IgD-negative memory B cell (primary cell): ENCODE measurements around the gene TMEM253. TPM values are rescaled to one million over a fixed set of nuclear protein-coding genes. Genes with fewer than 3 reads are reported as not detected.
A peak's percentile ranks its signal among the peaks of the same experiment; 100 is the strongest.

Experiments
- H3K27ac Mint-ChIP-seq, 3 donors: one replicate each; pipeline ENCODE4 v1.8.0; 2020 to 2022; ENCODE audit warnings: mild to moderate bottlenecking in 3 of 3, mixed read lengths in 3 of 3, moderate library complexity in 1 of 3
- H3K27me3 Mint-ChIP-seq: one replicate; pipeline ENCODE4 v1.8.0; 2021; ENCODE audit warnings: mixed read lengths
- H3K36me3 Mint-ChIP-seq: one replicate; pipeline ENCODE4 v1.8.0; 2020; ENCODE audit warnings: mild to moderate bottlenecking, mixed read lengths
- H3K4me1 Mint-ChIP-seq, 3 donors: one replicate each; pipeline ENCODE4 v1.8.0; 2020 to 2022; ENCODE audit warnings: mixed read lengths in 3 of 3, mild to moderate bottlenecking in 1 of 3
- H3K4me3 Mint-ChIP-seq, 4 donors: one replicate each; pipeline ENCODE4 v1.8.0; 2020 to 2022; ENCODE audit warnings: mild to moderate bottlenecking in 4 of 4, mixed read lengths in 4 of 4, moderate library complexity in 3 of 4
- H3K9me3 Mint-ChIP-seq, 3 donors: one replicate each; pipeline ENCODE4 v1.8.0; 2020 to 2021; ENCODE audit warnings: mixed read lengths in 3 of 3, mild to moderate bottlenecking in 1 of 3
- polyA plus RNA-seq: library from polyadenylated mRNA; unstranded; fragments of 300-500 nt; fragmentation: Illumina TruSeq; gene quantifications from one replicate; pipeline ENCODE4 v1.2.3, GENCODE V29; 2021

Gene TMEM253
- polyA plus RNA-seq, 1 donor from 2014 or later, result not detected

DNA sequence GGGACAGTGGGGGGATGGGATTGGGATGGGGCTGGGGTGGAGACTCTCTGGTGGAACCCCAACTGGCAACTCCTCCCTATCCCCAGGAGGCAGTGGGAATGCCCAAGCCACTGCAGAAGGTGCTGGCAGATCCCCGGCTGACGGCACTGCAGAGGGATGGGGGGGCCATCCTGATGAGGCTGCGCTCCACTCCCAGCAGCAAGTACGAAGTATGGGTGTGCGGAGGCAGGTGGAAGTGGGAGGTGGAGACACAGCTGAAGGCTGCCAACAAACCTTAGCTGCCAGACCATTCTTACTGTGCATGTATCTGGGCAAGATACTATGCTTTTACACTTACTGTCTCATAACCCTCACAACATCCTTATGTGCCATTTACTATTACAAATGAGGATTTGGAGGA lies 22.6 kb upstream of the TMEM253 start:
- H3K27ac Mint-ChIP-seq, result no peak overlapping the region
- H3K4me1 Mint-ChIP-seq, result peaks cover 0 to 2% (median 0%) of the 10 kb centered on the region in 3 donors
- H3K36me3 Mint-ChIP-seq, result peaks cover 3% of the 10 kb centered on the region
- H3K9me3 Mint-ChIP-seq, result no peaks in the 10 kb centered on the region
- no peak overlapping the region for H3K4me3 Mint-ChIP-seq
- H3K27me3 Mint-ChIP-seq, result peaks cover 11% of the 10 kb centered on the region

DNA sequence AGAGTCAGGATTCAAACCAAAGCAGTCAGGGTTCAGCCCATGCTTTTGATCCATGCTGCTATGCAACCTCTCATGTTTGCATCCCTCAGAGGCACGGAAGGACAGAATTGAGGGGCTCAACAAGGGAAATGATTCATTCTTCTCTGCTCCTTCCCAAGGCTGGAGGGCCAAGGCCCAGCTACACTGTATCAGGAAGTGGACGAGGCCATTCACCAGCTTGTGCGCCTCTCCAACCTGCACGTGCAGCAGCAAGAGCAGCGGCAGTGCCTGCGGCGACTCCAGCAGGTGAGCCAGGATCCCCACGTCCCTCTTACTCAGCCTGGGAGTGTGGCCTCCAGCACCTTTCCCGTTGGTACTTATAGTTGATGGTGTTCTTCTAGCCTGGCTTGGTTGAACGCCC lies 22.1 kb upstream of the TMEM253 start:
- peaks cover 3% of the 10 kb centered on the region for H3K36me3 Mint-ChIP-seq
- H3K9me3 Mint-ChIP-seq, result no peaks in the 10 kb centered on the region
- H3K27me3 Mint-ChIP-seq, result peaks cover 7% of the 10 kb centered on the region
- no peak overlapping the region for H3K4me3 Mint-ChIP-seq
- peaks cover 0 to 2% (median 0%) of the 10 kb centered on the region in 3 donors for H3K4me1 Mint-ChIP-seq
- H3K27ac Mint-ChIP-seq, result no peak overlapping the region

DNA sequence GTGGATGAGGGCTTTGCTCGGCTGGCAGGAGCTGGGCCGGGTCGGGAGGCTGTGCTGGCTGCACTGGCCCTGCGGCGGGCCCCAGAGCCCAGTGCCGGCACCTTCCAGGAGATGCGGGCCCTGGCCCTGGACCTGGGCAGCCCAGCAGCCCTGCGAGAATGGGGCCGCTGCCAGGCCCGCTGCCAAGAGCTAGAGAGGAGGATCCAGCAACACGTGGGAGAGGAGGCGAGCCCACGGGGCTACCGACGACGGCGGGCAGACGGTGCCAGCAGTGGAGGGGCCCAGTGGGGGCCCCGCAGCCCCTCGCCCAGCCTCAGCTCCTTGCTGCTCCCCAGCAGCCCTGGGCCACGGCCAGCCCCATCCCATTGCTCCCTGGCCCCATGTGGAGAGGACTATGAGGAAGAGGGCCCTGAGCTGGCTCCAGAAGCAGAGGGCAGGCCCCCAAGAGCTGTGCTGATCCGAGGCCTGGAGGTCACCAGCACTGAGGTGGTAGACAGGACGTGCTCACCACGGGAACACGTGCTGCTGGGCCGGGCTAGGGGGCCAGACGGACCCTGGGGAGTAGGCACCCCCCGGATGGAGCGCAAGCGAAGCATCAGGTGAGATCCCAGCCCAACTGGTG lies 19.2 kb upstream of the TMEM253 start:
- Mint-ChIP-seq H3K36me3 (peaks cover 3% of the 10 kb centered on the region), H3K27me3 (peaks cover 10% of the 10 kb centered on the region), H3K27ac (peak overlapping the region in 1 of 3 donors; percentile 69), H3K4me3 (no peak overlapping the region), H3K4me1 (peaks cover 2 to 3% (median 3%) of the 10 kb centered on the region in 3 donors), H3K9me3 (no peaks in the 10 kb centered on the region)

DNA sequence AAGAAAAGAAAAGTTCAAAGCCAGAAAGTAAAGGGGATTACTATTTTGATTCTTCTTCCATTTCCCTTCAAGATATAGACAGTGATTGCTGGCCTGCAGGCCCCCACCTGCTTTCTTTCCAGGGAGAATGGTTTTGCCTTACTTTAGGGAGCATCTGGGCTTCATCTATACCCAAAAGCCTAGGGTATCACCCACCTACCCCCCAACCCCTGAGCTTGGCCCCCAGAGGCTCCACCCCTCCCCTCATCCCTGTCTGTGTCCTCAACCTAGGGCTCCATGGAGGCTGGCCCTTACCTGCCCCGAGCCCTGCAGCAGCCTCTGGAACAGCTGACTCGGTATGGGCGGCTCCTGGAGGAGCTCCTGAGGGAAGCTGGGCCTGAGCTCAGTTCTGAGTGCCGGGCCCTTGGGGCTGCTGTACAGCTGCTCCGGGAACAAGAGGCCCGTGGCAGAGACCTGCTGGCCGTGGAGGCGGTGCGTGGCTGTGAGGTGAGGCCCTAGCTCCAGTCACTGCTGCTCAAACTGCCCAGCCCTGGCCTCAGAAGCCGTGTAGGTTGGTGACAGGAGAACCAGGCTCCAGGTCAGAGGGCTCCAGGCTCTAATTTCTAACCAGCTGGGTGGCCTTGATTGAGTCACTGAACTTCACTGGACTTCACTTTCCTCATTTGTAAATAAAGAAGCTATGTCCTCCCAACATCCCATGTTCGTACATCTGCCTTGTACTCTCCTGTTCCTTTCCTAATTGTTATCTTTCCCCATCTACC lies 17.1 kb upstream of the TMEM253 start:
- peaks cover 3% of the 10 kb centered on the region for H3K36me3 Mint-ChIP-seq
- H3K4me3 Mint-ChIP-seq, result no peak overlapping the region
- no peaks in the 10 kb centered on the region for H3K9me3 Mint-ChIP-seq
- peaks cover 13% of the 10 kb centered on the region for H3K27me3 Mint-ChIP-seq
- H3K27ac Mint-ChIP-seq, result no peak overlapping the region
- peaks cover 11 to 14% (median 11%) of the 10 kb centered on the region in 3 donors for H3K4me1 Mint-ChIP-seq

DNA sequence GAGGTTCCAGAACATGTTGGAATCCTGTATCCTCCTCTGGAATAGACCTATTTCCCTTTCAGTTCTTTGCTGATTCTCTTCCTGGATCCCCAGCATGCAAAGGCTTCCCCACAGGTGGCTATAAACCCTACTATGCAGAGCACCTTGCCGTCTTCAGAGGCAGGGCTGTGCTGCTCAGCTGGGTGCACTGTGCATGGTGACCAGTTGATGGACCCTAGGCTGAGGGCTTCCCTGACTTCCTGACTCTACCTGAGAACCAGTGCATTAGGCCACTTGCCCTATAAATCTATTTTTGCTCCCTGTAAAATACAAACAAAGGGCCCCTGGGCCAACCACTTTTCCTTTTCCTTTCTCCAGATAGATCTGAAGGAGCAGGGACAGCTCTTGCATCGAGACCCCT lies 16.5 kb upstream of the TMEM253 start:
- Mint-ChIP-seq H3K27ac (no peak overlapping the region), H3K27me3 (peaks cover 10% of the 10 kb centered on the region), H3K36me3 (peaks cover 3% of the 10 kb centered on the region), H3K4me3 (no peak overlapping the region), H3K4me1 (peaks cover 11 to 14% (median 11%) of the 10 kb centered on the region in 3 donors), H3K9me3 (no peaks in the 10 kb centered on the region)

DNA sequence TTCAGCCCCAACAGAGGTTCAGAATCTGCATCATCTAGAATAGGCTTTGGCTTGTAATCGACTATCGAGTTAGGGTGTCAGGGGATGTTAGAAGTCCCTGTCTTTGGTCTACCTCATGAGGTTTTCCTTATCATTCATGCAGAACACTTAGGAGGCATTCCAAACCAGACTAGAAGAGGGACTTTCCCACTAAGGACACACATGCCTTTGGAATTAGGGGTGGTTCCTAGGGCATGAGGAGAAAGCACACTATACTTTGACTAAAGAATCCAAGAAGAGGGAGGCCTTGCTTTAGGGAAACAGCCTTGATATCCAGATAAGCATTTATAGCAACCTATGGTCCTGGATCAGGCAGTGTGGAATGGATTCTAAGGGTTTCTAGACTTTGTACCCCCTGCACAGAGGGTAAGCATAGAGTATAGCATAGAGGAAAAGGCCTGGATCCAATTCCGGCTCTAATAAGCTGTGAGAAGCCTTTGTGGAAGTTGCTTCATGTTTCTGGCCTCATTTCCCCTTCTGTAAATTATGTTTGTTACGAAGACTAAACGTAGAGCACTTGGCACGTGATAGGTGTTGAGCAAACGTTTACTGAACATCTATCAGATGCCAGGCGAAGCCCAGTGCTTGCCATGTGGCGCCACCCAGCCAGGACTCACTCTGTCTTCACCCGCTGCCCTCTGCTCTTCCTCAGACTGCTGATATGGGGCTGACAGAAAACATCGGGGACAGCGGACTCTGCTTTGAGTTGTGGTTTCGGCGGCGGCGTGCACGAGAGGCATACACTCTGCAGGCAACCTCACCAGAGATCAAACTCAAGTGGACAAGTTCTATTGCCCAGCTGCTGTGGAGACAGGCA lies 15.6 kb upstream of the TMEM253 start:
- Mint-ChIP-seq H3K4me3 (peak overlapping the region in 1 of 4 donors; percentile 50), H3K9me3 (no peaks in the 10 kb centered on the region), H3K27me3 (peaks cover 10% of the 10 kb centered on the region), H3K27ac (peak overlapping the region in 2 of 3 donors; percentile 36 to 86), H3K36me3 (peaks cover 1% of the 10 kb centered on the region), H3K4me1 (peaks cover 11 to 14% (median 11%) of the 10 kb centered on the region in 3 donors)

DNA sequence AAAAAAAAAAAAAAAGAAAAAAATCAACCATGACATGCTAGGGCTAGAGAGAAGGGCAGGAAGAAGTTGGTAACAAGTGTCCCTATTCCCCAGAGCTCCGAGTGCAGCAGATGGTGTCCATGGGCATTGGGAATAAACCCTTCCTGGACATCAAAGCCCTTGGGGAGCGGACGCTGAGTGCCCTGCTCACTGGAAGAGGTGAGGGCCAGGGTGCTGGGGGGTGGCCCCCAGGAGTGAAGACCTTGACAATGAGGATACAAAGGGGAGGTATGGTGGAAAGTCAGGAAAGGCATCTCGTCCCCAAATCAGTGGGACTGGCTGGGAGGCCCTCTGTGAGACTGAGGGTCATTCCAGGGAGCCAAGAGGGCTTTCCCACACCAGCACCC lies 14.0 kb upstream of the TMEM253 start:
- Mint-ChIP-seq H3K4me1 (peaks cover 11 to 14% (median 13%) of the 10 kb centered on the region in 3 donors), H3K9me3 (no peaks in the 10 kb centered on the region), H3K4me3 (no peak overlapping the region), H3K27ac (peak overlapping the region; percentile 33 to 96 (median 86)), H3K27me3 (peaks cover 6% of the 10 kb centered on the region), H3K36me3 (no peaks in the 10 kb centered on the region)

DNA sequence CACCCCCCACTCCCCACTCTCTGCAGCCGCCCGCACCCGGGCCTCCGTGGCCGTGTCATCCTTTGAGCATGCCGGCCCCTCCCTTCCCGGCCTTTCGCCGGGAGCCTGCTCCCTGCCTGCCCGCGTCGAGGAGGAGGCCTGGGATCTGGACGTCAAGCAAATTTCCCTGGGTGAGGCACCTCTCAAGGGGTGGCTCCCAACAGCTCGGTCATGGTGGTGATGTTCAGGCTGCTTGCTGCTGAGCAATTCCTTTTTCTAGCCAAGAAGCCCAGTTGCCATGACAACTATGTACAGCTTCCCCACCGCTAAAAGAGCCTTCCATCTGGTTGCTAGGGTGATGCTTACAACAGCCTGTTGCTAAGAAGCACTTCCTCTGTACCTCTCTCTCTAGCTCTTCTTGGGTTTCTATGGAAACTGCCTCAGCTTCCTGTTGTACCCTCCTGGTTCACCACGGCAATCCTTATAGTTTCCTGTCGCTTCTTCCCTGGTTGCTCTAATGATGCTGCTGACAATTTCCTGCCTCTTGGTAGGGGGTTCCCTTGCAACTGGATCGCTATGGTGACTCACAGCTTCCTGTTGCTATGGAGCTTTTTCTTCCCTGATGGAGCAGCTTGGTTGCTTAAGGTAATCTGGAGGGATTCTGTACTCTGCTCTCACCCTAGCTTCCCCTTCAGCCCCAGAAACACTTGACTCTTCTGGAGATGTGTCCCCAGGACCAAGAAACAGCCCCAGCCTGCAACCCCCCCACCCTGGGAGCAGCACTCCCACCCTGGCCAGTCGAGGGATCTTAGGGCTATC lies 13.4 kb upstream of the TMEM253 start:
- peaks cover 6% of the 10 kb centered on the region for H3K27me3 Mint-ChIP-seq
- peak overlapping the region; percentile 86 to 96 (median 88) for H3K27ac Mint-ChIP-seq
- H3K4me1 Mint-ChIP-seq, result peaks cover 13 to 14% (median 14%) of the 10 kb centered on the region in 3 donors
- H3K36me3 Mint-ChIP-seq, result no peaks in the 10 kb centered on the region
- peak overlapping the region; percentile 18 to 74 (median 44) for H3K4me3 Mint-ChIP-seq
- H3K9me3 Mint-ChIP-seq, result no peaks in the 10 kb centered on the region

DNA sequence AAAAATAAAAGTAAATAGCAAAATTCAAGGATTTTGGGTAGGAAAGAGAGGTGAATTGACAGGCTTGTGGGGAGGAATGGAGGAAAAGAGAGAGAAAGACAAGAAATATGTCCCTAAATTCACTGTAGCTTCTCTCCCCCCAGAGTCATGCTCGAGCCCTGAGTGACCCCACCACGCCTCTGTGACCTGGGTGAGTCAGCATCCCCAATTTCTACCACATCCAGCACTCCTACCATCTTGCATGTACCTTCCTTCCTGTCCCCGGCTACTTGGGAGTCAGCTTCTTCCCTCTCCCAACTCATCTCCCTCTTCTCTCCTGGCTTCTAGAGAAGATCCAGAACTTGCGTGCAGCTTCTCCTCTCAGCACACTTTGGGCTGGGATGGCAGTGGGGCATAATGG lies 12.2 kb upstream of the TMEM253 start:
- Mint-ChIP-seq H3K4me1 (peaks cover 14 to 18% (median 16%) of the 10 kb centered on the region in 3 donors), H3K4me3 (no peak overlapping the region), H3K27me3 (peaks cover 6% of the 10 kb centered on the region), H3K9me3 (no peaks in the 10 kb centered on the region), H3K27ac (peak overlapping the region; percentile 26 to 96 (median 78)), H3K36me3 (no peaks in the 10 kb centered on the region)

DNA sequence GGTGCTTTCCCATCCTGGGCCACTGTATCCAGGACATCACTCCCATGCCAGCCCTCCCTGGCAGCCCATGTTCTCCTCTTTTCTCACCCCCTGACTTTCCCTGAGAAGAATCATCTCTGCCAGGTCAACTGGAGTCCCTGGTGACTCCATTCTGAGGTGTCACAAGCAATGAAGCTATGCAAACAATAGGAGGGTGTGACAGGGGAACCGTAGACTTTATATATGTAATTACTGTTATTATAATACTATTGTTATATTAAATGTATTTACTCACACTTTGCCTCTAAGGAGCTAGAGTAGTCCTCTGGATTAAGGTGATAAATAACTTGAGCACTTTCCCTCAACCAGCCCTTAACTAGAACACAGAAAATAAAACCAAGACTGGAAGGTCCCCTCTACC lies 11.6 kb upstream of the TMEM253 start:
- Mint-ChIP-seq H3K27ac (peak overlapping the region in 2 of 3 donors; percentile 78 to 96), H3K9me3 (no peaks in the 10 kb centered on the region), H3K36me3 (no peaks in the 10 kb centered on the region), H3K27me3 (peaks cover 4% of the 10 kb centered on the region), H3K4me1 (peaks cover 14 to 18% (median 16%) of the 10 kb centered on the region in 3 donors), H3K4me3 (no peak overlapping the region)

DNA sequence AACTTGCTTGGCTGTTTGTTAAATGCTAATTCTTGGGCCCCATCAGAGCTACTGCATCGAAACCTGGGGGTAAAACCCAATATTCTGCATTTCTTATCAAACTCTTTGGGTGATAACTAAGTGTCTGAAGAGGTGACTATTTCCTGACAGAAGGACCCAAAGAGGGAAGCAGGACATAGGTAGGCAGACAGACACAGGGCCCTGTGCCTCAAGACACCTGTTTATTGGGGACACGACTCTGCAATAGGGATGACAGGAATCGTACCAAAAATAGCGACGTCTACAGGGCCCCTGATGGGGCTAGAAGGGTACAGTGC lies 11.0 kb upstream of the TMEM253 start:
- Mint-ChIP-seq H3K9me3 (no peaks in the 10 kb centered on the region), H3K36me3 (no peaks in the 10 kb centered on the region), H3K27me3 (peaks cover 4% of the 10 kb centered on the region), H3K4me3 (no peak overlapping the region), H3K4me1 (peaks cover 14 to 18% (median 16%) of the 10 kb centered on the region in 3 donors), H3K27ac (peak overlapping the region in 1 of 3 donors; percentile 78)

DNA sequence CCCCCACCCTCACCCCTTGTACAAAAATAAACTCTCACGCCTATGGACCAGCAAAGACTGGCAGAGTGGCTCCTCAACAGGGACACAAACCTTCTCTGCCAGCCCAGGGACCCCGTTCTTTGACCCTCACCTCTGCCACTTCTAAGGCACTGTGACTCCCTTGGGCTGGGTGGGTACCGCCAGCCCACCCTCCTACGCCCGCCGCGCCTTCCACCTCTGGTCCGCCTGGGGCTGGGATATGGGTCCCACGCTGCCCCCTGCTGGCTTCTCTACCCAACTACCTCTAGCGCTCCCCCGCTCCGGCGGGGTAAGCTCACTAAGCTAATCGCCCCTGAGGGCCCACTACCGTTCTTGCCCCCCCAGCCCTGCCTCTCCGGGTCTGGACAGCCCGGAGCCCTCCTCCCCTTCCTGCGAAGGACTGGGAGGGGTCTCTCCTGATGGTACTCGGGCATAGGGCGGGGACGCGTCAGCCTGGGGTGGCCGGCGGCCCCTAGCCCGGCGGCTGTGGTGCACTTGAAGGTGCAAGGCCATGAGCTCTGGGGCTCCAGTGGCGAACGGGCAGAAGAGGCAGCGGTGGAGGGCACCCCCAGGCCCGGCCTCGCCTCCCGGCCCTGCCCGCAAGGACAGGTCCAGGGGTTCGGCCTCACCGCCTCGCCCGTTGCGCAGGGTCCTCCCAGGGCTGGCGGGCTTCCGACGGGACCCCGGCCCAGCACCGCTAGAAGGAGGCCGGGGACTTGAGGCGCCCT lies 10.5 kb upstream of the TMEM253 start:
- H3K27ac Mint-ChIP-seq, result no peak overlapping the region
- H3K9me3 Mint-ChIP-seq, result no peaks in the 10 kb centered on the region
- no peaks in the 10 kb centered on the region for H3K36me3 Mint-ChIP-seq
- peaks cover 4% of the 10 kb centered on the region for H3K27me3 Mint-ChIP-seq
- peaks cover 14 to 20% (median 18%) of the 10 kb centered on the region in 3 donors for H3K4me1 Mint-ChIP-seq
- no peak overlapping the region for H3K4me3 Mint-ChIP-seq

DNA sequence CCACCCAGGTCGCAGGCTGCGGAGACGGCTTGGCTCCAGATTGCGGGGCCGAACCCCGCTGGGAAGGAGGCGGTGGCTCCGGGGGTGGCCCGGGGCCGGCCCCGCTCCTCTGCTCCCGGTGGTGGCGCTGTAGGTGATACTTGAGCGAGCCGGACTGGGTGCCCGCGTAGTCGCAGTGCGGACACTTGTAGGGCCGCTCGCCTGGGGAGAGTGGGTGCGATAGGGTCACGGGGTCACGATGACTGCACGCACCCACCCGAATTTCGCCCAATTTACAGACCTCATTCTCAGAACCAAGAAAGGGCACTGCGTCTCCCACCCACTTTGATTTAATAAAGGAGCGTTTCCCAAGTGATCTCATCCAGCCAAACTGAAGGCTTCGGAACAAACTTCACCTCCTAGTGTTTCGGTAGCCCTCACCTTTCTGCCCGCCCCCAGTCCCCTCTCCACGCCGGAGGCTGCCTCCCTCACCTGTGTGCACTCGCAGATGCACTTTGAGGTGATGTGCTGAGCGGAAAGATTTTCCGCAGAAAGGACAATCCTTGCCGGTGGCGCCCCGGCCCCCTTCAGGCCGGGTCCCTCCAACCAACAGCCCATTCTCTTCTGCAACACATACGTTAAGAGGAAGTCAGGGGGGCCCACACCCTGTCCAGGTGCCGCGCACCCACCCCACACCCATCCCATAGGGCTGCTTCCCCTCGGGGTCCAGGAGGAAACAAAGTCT lies 9.8 kb upstream of the TMEM253 start:
- H3K4me3 Mint-ChIP-seq, result peak overlapping the region in 1 of 4 donors; percentile 56
- peaks cover 4% of the 10 kb centered on the region for H3K27me3 Mint-ChIP-seq
- no peak overlapping the region for H3K27ac Mint-ChIP-seq
- H3K36me3 Mint-ChIP-seq, result no peaks in the 10 kb centered on the region
- H3K4me1 Mint-ChIP-seq, result peaks cover 14 to 27% (median 18%) of the 10 kb centered on the region in 3 donors
- no peaks in the 10 kb centered on the region for H3K9me3 Mint-ChIP-seq
